DOHH2 (cell line): Measurements from ENCODE around the gene SI.

Source experiments
- H3F3A ChIP-seq: fragments of 200-600 bp; sonication (generic), shearing (Covaris generic); 2 replicates; pipeline ENCODE4 v1.6.0; 2016; ENCODE audit warnings: antibody characterized with exemption, mild to moderate bottlenecking; ENCODE audit not compliant: control insufficient read depth, insufficient read depth
- H3K27ac ChIP-seq: fragments of 200-600 bp; sonication (generic); 2 replicates; pipeline ENCODE4 v1.5.1; 2014; ENCODE audit warnings: low read depth, mild to moderate bottlenecking, low read length, moderate library complexity
- H3K27me3 ChIP-seq: fragments of 200-600 bp; sonication (generic); 2 replicates; pipeline ENCODE4 v1.6.1; 2014; ENCODE audit warnings: mild to moderate bottlenecking, low read length, mixed read lengths; ENCODE audit not compliant: control insufficient read depth
- H3K36me3 ChIP-seq: fragments of 200-600 bp; sonication (generic); 2 replicates; pipeline ENCODE4 v1.6.1; 2014; ENCODE audit warnings: mild to moderate bottlenecking, low read length, moderate library complexity, mixed read lengths; ENCODE audit not compliant: control insufficient read depth
- H3K4me1 ChIP-seq: fragments of 200-600 bp; sonication (generic); 2 replicates; pipeline ENCODE4 v1.6.1; 2014; ENCODE audit warnings: mild to moderate bottlenecking, low read length, mixed read lengths; ENCODE audit not compliant: control insufficient read depth
- H3K4me2 ChIP-seq: fragments of 200-600 bp; sonication (generic); 2 replicates; pipeline ENCODE4 v1.6.0; 2014; ENCODE audit warnings: mild to moderate bottlenecking, low read length, moderate library complexity
- H3K4me3 ChIP-seq: fragments of 200-600 bp; sonication (generic); 2 replicates; pipeline ENCODE4 v1.5.1; 2014; ENCODE audit warnings: mild to moderate bottlenecking, low read length, mixed read lengths
- H3K79me2 ChIP-seq: fragments of 200-600 bp; sonication (generic); 2 replicates; pipeline ENCODE4 v1.6.1; 2014; ENCODE audit warnings: mild to moderate bottlenecking, low read length, mixed read lengths; ENCODE audit not compliant: control insufficient read depth
- H3K9me2 ChIP-seq: fragments of 200-600 bp; sonication (generic); replicated peaks from 2 replicates; pipeline ENCODE4 v1.6.1; 2014; ENCODE audit warnings: mild to moderate bottlenecking, low read length, mixed read lengths; ENCODE audit not compliant: control insufficient read depth
- H3K9me3 ChIP-seq: fragments of 200-600 bp; sonication (generic); 2 replicates; pipeline ENCODE4 v1.6.1; 2014; ENCODE audit warnings: antibody characterized with exemption, low read length, mixed read lengths; ENCODE audit not compliant: control insufficient read depth, insufficient read depth
- H4K20me1 ChIP-seq: fragments of 200-600 bp; sonication (generic); 2 replicates; pipeline ENCODE4 v1.6.0; 2014; ENCODE audit warnings: low read depth, mild to moderate bottlenecking, antibody characterized with exemption, low read length, moderate library complexity; ENCODE audit not compliant: control insufficient read depth, insufficient read depth
- CTCF ChIP-seq: fragments of 200-600 bp; sonication (generic); IDR thresholded peaks from one replicate; pipeline ENCODE4 v1.5.1; 2014; ENCODE audit warnings: antibody characterized with exemption, mild to moderate bottlenecking, low read depth, low read length; ENCODE audit not compliant: poor library complexity, severe bottlenecking
- EZH2phosphoT487 ChIP-seq: fragments of 200-600 bp; sonication (generic); IDR thresholded peaks from 2 replicates; pipeline ENCODE4 v1.6.1; 2017; ENCODE audit warnings: borderline replicate concordance, mild to moderate bottlenecking, antibody characterized with exemption, low read length, moderate library complexity, mixed read lengths

The SI gene

DNA sequence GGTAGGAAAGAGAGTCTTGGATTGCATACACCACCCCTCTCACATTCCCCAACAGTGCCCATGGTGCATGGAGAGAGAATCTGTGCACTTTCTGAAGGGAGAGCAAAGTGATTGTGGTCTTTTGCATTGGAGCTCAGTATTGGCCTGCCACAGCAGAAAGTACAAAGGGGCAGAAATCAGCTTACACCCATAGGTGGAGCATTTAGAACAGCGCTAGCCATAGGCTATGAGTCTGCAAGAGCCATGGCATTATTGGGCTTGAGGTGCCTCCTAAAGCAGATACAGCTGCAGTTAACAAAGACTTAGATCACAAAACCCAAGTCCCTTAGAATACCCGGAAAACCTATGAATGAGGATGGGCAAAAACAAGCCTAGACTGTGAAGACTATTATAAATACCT lies 21.8 kb downstream of the SI start:
- H3F3A ChIP-seq: no peaks in the 10 kb centered on the region
- H3K9me3 ChIP-seq: no peaks in the 10 kb centered on the region
- TF ChIP-seq EZH2phosphoT487 (no peak), CTCF (no peak)
- H3K4me2 ChIP-seq: no peak overlapping the region
- no peaks in the 10 kb centered on the region for H3K4me1 ChIP-seq
- H4K20me1 ChIP-seq: no peaks in the 10 kb centered on the region
- no peak overlapping the region for H3K4me3 ChIP-seq
- no peaks in the 10 kb centered on the region for H3K27me3 ChIP-seq
- H3K36me3 ChIP-seq: no peaks in the 10 kb centered on the region
- no peaks in the 10 kb centered on the region for H3K79me2 ChIP-seq
- H3K9me2 ChIP-seq: no peaks in the 10 kb centered on the region
- no peak overlapping the region for H3K27ac ChIP-seq

DNA sequence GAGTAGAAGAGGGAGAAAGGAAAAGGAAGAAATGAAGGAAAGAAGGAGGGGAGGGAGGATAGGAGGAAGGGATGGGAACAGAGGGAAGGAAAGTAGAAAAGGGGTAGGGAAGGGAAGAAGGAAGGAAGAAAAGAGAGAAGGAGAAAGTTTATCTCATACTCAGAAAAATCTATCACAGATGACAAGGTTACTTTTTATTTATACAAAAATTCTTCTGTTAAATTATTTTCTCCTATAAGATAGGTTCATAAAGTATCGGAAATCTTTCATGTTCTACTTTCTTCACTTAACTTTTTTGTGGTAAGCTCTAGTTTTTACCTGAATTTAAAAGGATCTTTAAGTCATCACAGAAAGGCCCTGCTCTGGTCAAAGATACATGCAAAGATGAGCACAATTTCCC lies 38.1 kb downstream of the SI start:
- TF ChIP-seq CTCF (no peak), EZH2phosphoT487 (no peak)
- Histone ChIP-seq H3K79me2 (no peaks in the 10 kb centered on the region), H3K9me2 (no peaks in the 10 kb centered on the region), H3F3A (no peaks in the 10 kb centered on the region), H3K4me2 (no peak overlapping the region), H3K4me3 (no peak overlapping the region), H4K20me1 (no peaks in the 10 kb centered on the region), H3K9me3 (no peaks in the 10 kb centered on the region), H3K36me3 (no peaks in the 10 kb centered on the region), H3K27ac (no peak overlapping the region), H3K27me3 (no peaks in the 10 kb centered on the region), H3K4me1 (no peaks in the 10 kb centered on the region)

GRCh38 chr3:165011557-165011956 lies 66.7 kb downstream of the SI start:
- Histone ChIP-seq H3F3A (no peaks in the 10 kb centered on the region), H3K27ac (no peak overlapping the region), H3K4me1 (no peaks in the 10 kb centered on the region), H3K27me3 (no peaks in the 10 kb centered on the region), H4K20me1 (no peaks in the 10 kb centered on the region), H3K4me2 (no peak overlapping the region), H3K36me3 (no peaks in the 10 kb centered on the region), H3K9me3 (no peaks in the 10 kb centered on the region), H3K79me2 (no peaks in the 10 kb centered on the region), H3K9me2 (no peaks in the 10 kb centered on the region), H3K4me3 (no peak overlapping the region)
- no peak for TF ChIP-seq EZH2phosphoT487

GRCh38 chr3:164984947-164985346 lies 93.3 kb downstream of the SI start:
- Histone ChIP-seq H3K36me3 (no peaks in the 10 kb centered on the region), H3K4me3 (no peak overlapping the region), H3K27me3 (no peaks in the 10 kb centered on the region), H3K79me2 (no peaks in the 10 kb centered on the region), H3K9me3 (no peaks in the 10 kb centered on the region), H3K9me2 (no peaks in the 10 kb centered on the region), H3K27ac (no peak overlapping the region), H3F3A (no peaks in the 10 kb centered on the region), H3K4me2 (no peak overlapping the region), H3K4me1 (no peaks in the 10 kb centered on the region), H4K20me1 (no peaks in the 10 kb centered on the region)
- no peak for TF ChIP-seq CTCF
- no peak for TF ChIP-seq EZH2phosphoT487
